Smooth muscle cell (in vitro differentiated cells): Measurements from ENCODE around the gene AK2. TPM values are rescaled to one million over a fixed set of nuclear protein-coding genes. Genes with fewer than 3 reads are reported as not detected.

Experiments
- DNase-seq: peaks from one replicate; lab custom pipeline; 2025; ENCODE audit not compliant: unreplicated experiment; lab: John Stamatoyannopoulos, UW
- H2AFZ ChIP-seq: fragments of 200-600 bp; sonication (generic); 2 replicates; pipeline ENCODE4 v1.6.0; 2016; ENCODE audit warnings: antibody characterized with exemption, low read depth, mild to moderate bottlenecking
- H3F3A ChIP-seq: fragments of 200-600 bp; sonication (generic); 2 replicates; pipeline ENCODE4 v1.6.0; 2017; ENCODE audit warnings: antibody characterized with exemption, low read depth
- H3K27ac ChIP-seq: fragments of 200-600 bp; sonication (generic); 2 replicates; pipeline ENCODE4 v1.5.1; 2016; ENCODE audit warnings: low read depth, mild to moderate bottlenecking
- H3K27me3 ChIP-seq: fragments of 200-600 bp; sonication (generic); 2 replicates; pipeline ENCODE4 v1.6.1; 2016; ENCODE audit warnings: low read depth, mild to moderate bottlenecking
- H3K36me3 ChIP-seq: fragments of 200-600 bp; sonication (generic); 2 replicates; pipeline ENCODE4 v1.5.1; 2016; ENCODE audit warnings: low read depth
- H3K4me1 ChIP-seq: fragments of 200-600 bp; sonication (generic); 2 replicates; pipeline ENCODE4 v1.5.1; 2016; ENCODE audit warnings: low read depth
- H3K4me2 ChIP-seq: fragments of 200-600 bp; sonication (generic); 2 replicates; pipeline ENCODE4 v1.6.0; 2016; ENCODE audit warnings: mild to moderate bottlenecking
- H3K4me3 ChIP-seq: fragments of 200-600 bp; sonication (generic); 2 replicates; pipeline ENCODE4 v1.5.1; 2016; ENCODE audit warnings: mild to moderate bottlenecking
- H3K79me2 ChIP-seq: fragments of 200-600 bp; sonication (generic); 2 replicates; pipeline ENCODE4 v1.6.0; 2016; ENCODE audit warnings: low read depth, mild to moderate bottlenecking
- H3K9ac ChIP-seq: fragments of 200-600 bp; sonication (generic); 2 replicates; pipeline ENCODE4 v1.6.0; 2016; ENCODE audit warnings: low read depth
- H3K9me3 ChIP-seq: fragments of 200-600 bp; sonication (generic); replicated peaks from 2 replicates; pipeline ENCODE4 v1.5.1; 2016; ENCODE audit warnings: low read depth
- H4K20me1 ChIP-seq: fragments of 200-600 bp; sonication (generic); 2 replicates; pipeline ENCODE4 v1.6.0; 2016; ENCODE audit warnings: low read depth
- CTCF ChIP-seq: fragments of 200-600 bp; sonication (generic); IDR thresholded peaks from 2 replicates; pipeline ENCODE4 v1.5.1; 2017; ENCODE audit warnings: borderline replicate concordance, mild to moderate bottlenecking, antibody characterized with exemption; ENCODE audit not compliant: insufficient read depth, poor library complexity, severe bottlenecking
- WGBS: methylation state at CpG from one replicate; pipeline ENCODE4 v1.1.7; 2016; ENCODE audit warnings: low lambda C conversion rate; 5-methylcytosine and 5-hydroxymethylcytosine counted together
- polyA plus RNA-seq: library from polyadenylated mRNA; unstranded; fragments of >200 nt; fragmentation: Nextera tagmentation; extraction: Ambion mirVana; gene quantifications from 2 replicates; pipeline ENCODE4 v1.2.1, GENCODE V29; 2016
- total RNA-seq: library from RNA; depleted of rRNA; stranded (reverse); fragments of >200 nt; gene quantifications from 2 replicates; pipeline ENCODE4 v1.2.3, GENCODE V29; 2014

The AK2 gene
- total and polyA plus RNA-seq, 2 experiments from 2014 or later: 89.8 to 121 TPM

DNA sequence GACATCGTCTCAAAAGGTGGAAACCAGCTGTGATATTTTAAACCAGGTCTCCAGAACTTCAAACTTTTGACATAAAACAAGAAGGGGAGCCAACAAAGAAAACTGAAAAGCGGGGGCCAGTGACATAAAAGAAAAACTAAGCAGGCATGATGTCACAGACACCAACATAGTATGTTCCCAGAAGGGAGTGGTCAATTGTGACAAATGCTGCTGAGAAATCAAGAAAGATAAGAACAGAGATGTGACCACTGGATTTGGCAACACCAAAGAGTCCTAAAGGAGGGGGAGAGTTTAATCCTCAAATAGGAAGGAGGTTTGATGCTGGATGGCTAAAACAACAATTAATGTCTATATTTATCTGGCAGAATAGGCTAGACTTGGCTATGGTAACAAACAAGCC lies 69.8 kb downstream of the AK2 start:
- no peak overlapping the region for H3K27ac ChIP-seq
- 86% methylated on average over 2 of the region's 2 CpGs for WGBS
- H3K9ac ChIP-seq: no peak overlapping the region
- no peaks in the 10 kb centered on the region for H3K27me3 ChIP-seq
- H2AFZ ChIP-seq: no peak overlapping the region
- H3K9me3 ChIP-seq: no peaks in the 10 kb centered on the region
- no peak overlapping the region for H3K4me2 ChIP-seq
- peaks cover 9% of the 10 kb centered on the region for H3K4me1 ChIP-seq
- no peaks in the 10 kb centered on the region for H3K36me3 ChIP-seq
- H3K4me3 ChIP-seq: no peak overlapping the region
- H4K20me1 ChIP-seq: peaks cover 21% of the 10 kb centered on the region
- H3F3A ChIP-seq: no peaks in the 10 kb centered on the region
- peaks cover 22% of the 10 kb centered on the region for H3K79me2 ChIP-seq
- no peak for TF ChIP-seq CTCF
- DNase-seq: no peak

DNA sequence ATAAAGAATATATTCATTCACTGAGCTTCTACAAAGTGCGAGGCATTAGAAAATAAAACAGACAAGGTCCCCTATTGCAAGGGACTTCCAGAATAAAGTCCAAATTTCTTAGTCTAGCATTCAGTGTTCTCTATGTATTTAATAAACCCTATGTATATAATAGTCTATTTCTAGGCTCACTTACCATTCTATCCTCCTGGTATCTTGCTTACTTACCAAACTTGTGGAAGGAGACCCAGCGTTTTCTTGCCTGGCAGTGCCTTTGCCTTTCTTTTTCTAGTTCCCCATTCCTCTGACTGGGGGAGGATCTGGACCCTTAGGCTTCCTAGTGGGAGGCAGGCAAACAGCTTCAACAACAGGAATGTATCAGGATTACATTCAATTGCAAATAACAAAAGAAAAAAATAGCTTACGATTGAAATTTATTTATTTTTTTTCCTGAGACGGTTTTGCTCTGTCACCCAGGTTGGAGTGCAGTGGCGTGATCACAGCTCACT lies 71.4 kb downstream of the AK2 start:
- H4K20me1 ChIP-seq: peaks cover 37% of the 10 kb centered on the region
- H3K4me2 ChIP-seq: peak overlapping the region; percentile 85
- no peaks in the 10 kb centered on the region for H3K9me3 ChIP-seq
- H3K79me2 ChIP-seq: peaks cover 38% of the 10 kb centered on the region
- H3K4me1 ChIP-seq: peaks cover 9% of the 10 kb centered on the region
- H3K4me3 ChIP-seq: peak overlapping the region; percentile 94
- no peaks in the 10 kb centered on the region for H3K27me3 ChIP-seq
- TF ChIP-seq CTCF: no peak
- no peak overlapping the region for H3K9ac ChIP-seq
- DNase-seq: no peak
- H2AFZ ChIP-seq: peak overlapping the region; percentile 78
- H3K36me3 ChIP-seq: no peaks in the 10 kb centered on the region
- H3F3A ChIP-seq: no peaks in the 10 kb centered on the region
- H3K27ac ChIP-seq: peak overlapping the region; percentile 34
- 77% methylated on average over 5 of the region's 5 CpGs for WGBS

DNA sequence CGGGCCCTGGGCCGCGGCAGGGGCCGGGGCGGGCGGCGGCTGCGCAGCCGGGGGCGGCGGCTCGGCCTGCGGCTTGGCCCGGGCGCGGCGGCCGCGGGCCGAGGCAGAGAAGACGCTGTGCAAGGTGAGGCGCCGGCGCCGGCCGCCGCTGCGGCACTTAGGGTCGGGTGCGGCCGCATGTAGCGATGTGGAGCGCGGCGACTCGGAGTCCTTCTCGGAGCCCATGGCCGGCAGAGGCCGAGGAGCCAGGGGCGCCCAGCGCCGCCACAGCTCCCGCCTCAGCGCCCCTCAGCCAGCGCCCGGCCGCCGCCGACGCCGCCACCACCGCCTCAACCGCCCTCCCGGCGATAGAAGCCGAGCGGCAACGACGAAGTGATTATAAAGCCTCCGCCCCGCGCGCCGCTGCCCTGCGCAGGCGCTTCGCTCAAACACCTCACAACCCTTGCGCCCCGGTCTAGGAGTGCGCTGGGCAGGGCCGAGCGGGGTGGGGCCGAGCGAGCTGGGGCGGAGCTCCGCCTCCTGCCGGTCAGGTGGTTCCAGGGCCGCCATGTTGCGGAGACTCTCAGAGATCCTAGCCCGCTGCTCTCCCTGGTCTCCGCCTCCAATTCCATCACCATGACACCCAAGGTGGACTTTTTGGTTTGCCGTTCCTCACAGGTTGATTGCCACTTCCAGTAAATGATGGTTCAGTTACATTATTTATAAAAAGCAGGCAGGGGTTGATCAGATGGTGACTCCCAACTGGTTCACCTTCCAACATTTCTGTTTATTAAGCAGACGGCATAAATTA lies 72.0 kb downstream of the AK2 start, which contains the start of gene RNF19B:
RNF19B (minus strand) TSS at position 349 of the 790 bp plus-strand sequence; CDS start at position 225, 124 bp downstream.
- 2% methylated on average over 53 of the region's 83 CpGs for whole genome bisulfite sequencing
- Histone ChIP-seq H3K4me1 (peaks cover 9% of the 10 kb centered on the region), H2AFZ (peak within 1 kb of the TSS; percentile 78)

More for the DNA sequence above, 72.0 kb downstream of the AK2 start, which contains the start of gene RNF19B:
- TF ChIP-seq CTCF: no peak
- H3K4me2 ChIP-seq: peak within 1 kb of the TSS; percentile 98
- H4K20me1 ChIP-seq: peaks cover 43% of the 10 kb centered on the region
- DNase-seq: peak; percentile 70
- peak within 1 kb of the TSS; percentile 94 for H3K4me3 ChIP-seq
- H3F3A ChIP-seq: no peaks in the 10 kb centered on the region
- H3K27ac ChIP-seq: peak within 1 kb of the TSS; percentile 34
- no peaks in the 10 kb centered on the region for H3K36me3 ChIP-seq
- no peaks in the 10 kb centered on the region for H3K9me3 ChIP-seq
- no peaks in the 10 kb centered on the region for H3K27me3 ChIP-seq
- H3K79me2 ChIP-seq: peaks cover 42% of the 10 kb centered on the region
- peak within 1 kb of the TSS; percentile 57 for H3K9ac ChIP-seq
